ENCODE measurements around the gene PPP1R2.
A peak's percentile ranks its signal among the peaks of the same experiment; 100 is the strongest.
"Not testable (repeated sequence)": the region's sequence is repeated elsewhere in the genome, so short reads cannot be mapped to it uniquely, and the experiment has no call there.

PPP1R2 gene

GRCh38 chr3:195542698-195543499 is at the start of gene PPP1R2:
PPP1R2 (minus strand) TSS chr3:195543325; CDS start chr3:195543025, 300 bp downstream.
- DNase-seq, result peak; percentile 50

GRCh38 chr3:195591852-195592251 is 48.7 kb upstream of the PPP1R2 start:
- DNase-seq, result no peak

GRCh38 chr3:195591220-195591619 is 48.1 kb upstream of the PPP1R2 start:
- no peak for DNase-seq

GRCh38 chr3:195590381-195590780 is 47.3 kb upstream of the PPP1R2 start:
- not testable (repeated sequence) for DNase-seq

- DNase-seq, result not testable (repeated sequence)
Observed at GRCh38 chr3:195589796-195590195, 46.7 kb upstream of the PPP1R2 start.

- DNase-seq, result no peak
Observed at GRCh38 chr3:195587824-195588223, 44.7 kb upstream of the PPP1R2 start.

- DNase-seq, result no peak
Observed at GRCh38 chr3:195587406-195587805, 44.3 kb upstream of the PPP1R2 start.

GRCh38 chr3:195584543-195584870 is 41.4 kb upstream of the PPP1R2 start:
- DNase-seq, result no peak

GRCh38 chr3:195583831-195584542 is 40.9 kb upstream of the PPP1R2 start, which contains the start of gene APOD:
APOD (minus strand) TSS chr3:195583940; CDS start chr3:195579461, 4,479 bp downstream.
- DNase-seq, result no peak

- DNase-seq, result no peak
Observed at GRCh38 chr3:195582947-195583346, 39.8 kb upstream of the PPP1R2 start.

- no peak for DNase-seq
Observed at GRCh38 chr3:195580744-195581443, 37.8 kb upstream of the PPP1R2 start.

GRCh38 chr3:195579281-195579680 is 36.2 kb upstream of the PPP1R2 start:
- no peak for DNase-seq

- DNase-seq, result no peak
Observed at GRCh38 chr3:195578565-195578964, 35.4 kb upstream of the PPP1R2 start.

GRCh38 chr3:195577645-195578177 is 34.6 kb upstream of the PPP1R2 start:
- no peak for DNase-seq

GRCh38 chr3:195574497-195575304 is 31.6 kb upstream of the PPP1R2 start:
- no peak for DNase-seq

- DNase-seq, result no peak
Observed at GRCh38 chr3:195573611-195574496, 30.7 kb upstream of the PPP1R2 start.

GRCh38 chr3:195571361-195571760 is 28.2 kb upstream of the PPP1R2 start:
- DNase-seq, result no peak

GRCh38 chr3:195570912-195571311 is 27.8 kb upstream of the PPP1R2 start:
- no peak for DNase-seq

- no peak for DNase-seq
Observed at GRCh38 chr3:195570344-195570743, 27.2 kb upstream of the PPP1R2 start.

- no peak for DNase-seq
Observed at GRCh38 chr3:195568630-195569029, 25.5 kb upstream of the PPP1R2 start.

- no peak for DNase-seq
Observed at GRCh38 chr3:195566797-195567196, 23.7 kb upstream of the PPP1R2 start.

Measured in GF-D8 (cell line).